Gastroesophageal sphincter (tissue), 4 donors: ENCODE measurements around the gene ABRAXAS1. TPM values are rescaled to one million over a fixed set of nuclear protein-coding genes. Genes with fewer than 3 reads are reported as not detected.
"Not testable (repeated sequence)": the region's sequence is repeated elsewhere in the genome, so short reads cannot be mapped to it uniquely, and the experiment has no call there.

Source experiments
- ATAC-seq: fragments of 150-250 bp; one replicate; pipeline ENCODE4 v1.9.1; 2016; ENCODE audit warnings: mild to moderate bottlenecking, moderate library complexity
- H3K27ac ChIP-seq, 4 donors: fragments of 200-600 bp; sonication (generic) in 3 of 4; 1 replicate in 3 of 4; 2 replicates in 1 of 4; pipeline ENCODE4 v1.5.1; 2016 to 2019
- H3K27me3 ChIP-seq: fragments of 200-600 bp; sonication (generic); one replicate; pipeline ENCODE4 v1.5.1; 2019
- H3K36me3 ChIP-seq, 2 donors: fragments of 200-600 bp; sonication (generic); one replicate each; pipeline ENCODE4 v1.5.1; 2019; ENCODE audit warnings: control low read depth in 1 of 2
- H3K4me1 ChIP-seq, 3 donors: fragments of 200-600 bp; sonication (generic); 1 replicate in 2 of 3; 2 replicates in 1 of 3; pipeline ENCODE4 v1.5.1; 2016 to 2019; ENCODE audit warnings: control low read depth in 2 of 3
- H3K4me3 ChIP-seq, 2 donors: fragments of 200-600 bp; sonication (generic); one replicate each; pipeline ENCODE4 v1.5.1; 2019; ENCODE audit warnings: mild to moderate bottlenecking in 1 of 2, moderate library complexity in 1 of 2
- H3K9me3 ChIP-seq, 3 donors: fragments of 200-600 bp; sonication (generic); one replicate each; pipeline ENCODE4 v1.5.1; 2017 to 2019; ENCODE audit warnings: control low read depth in 2 of 3
- CTCF ChIP-seq, 4 experiments: fragments of 200-600 bp in 2 of 4; fragments of 450-650 bp in 2 of 4; sonication (generic) in 1 of 4; IDR thresholded peaks; one replicate each; pipeline ENCODE4 v1.5.1; 2017 to 2019; ENCODE audit warnings: antibody characterized with exemption in 4 of 4, mild to moderate bottlenecking in 2 of 4, moderate library complexity in 2 of 4
- EP300 ChIP-seq: sonication (generic); formaldehyde crosslinking; IDR thresholded peaks from one replicate; pipeline ENCODE4 v1.6.1; 2017; ENCODE audit warnings: antibody characterized with exemption, mild to moderate bottlenecking
- POLR2A ChIP-seq, 2 donors: fragments of 450-650 bp; IDR thresholded peaks; one replicate each; pipeline ENCODE4 v1.6.1; 2017; ENCODE audit warnings: antibody characterized with exemption in 2 of 2, mild to moderate bottlenecking in 2 of 2, moderate library complexity in 1 of 2
- POLR2AphosphoS5 ChIP-seq: sonication (generic); formaldehyde crosslinking; IDR thresholded peaks from one replicate; pipeline ENCODE4 v1.6.1; 2017; ENCODE audit warnings: antibody characterized with exemption
- WGBS, 2 donors: methylation state at CpG; one replicate each; pipeline ENCODE4 v1.1.5; 2018; ENCODE audit warnings: low coverage in 1 of 2; 5-methylcytosine and 5-hydroxymethylcytosine counted together
- total RNA-seq, 4 donors: library from RNA; depleted of rRNA; stranded (reverse); fragments of >200 nt; gene quantifications; one replicate each; pipeline ENCODE4 v1.1.0, GENCODE V29; 2016

The ABRAXAS1 gene
- total RNA-seq, 4 donors from 2014 or later = 8.3 to 18.4 (median 11.3) TPM

GRCh38 chr4:83509156-83509585 lies 24.3 kb upstream of the ABRAXAS1 start:
- H3K4me3 ChIP-seq, ATAC-seq: not testable (repeated sequence)
- WGBS, 2 donors = 63 to 80% methylated on average over 3 of the region's 3 CpGs

GRCh38 chr4:83504996-83505395 lies 20.1 kb upstream of the ABRAXAS1 start:
- H3K9me3 ChIP-seq = no peaks in the 10 kb centered on the region
- TF ChIP-seq POLR2AphosphoS5 = no peak
- no peak for TF ChIP-seq CTCF (IDR thresholded peaks at IDR 0.05)
- TF ChIP-seq EP300 = no peak
- no peak for TF ChIP-seq POLR2A (IDR thresholded peaks at IDR 0.05)
- H3K4me3 ChIP-seq = no peak overlapping the region
- WGBS, 2 donors = 86 to 93% methylated on average over 7 to 10 of the region's 10 CpGs
- H3K4me1 ChIP-seq = no peaks in the 10 kb centered on the region
- H3K27me3 ChIP-seq = no peaks in the 10 kb centered on the region
- H3K36me3 ChIP-seq = no peaks in the 10 kb centered on the region
- no peak overlapping the region for H3K27ac ChIP-seq
- ATAC-seq = no peak

More at GRCh38 chr4:83509156-83509585, 24.3 kb upstream of the ABRAXAS1 start:
- TF ChIP-seq POLR2AphosphoS5 = peak; percentile 27
- peak; percentile 68 to 83 (median 80) for TF ChIP-seq CTCF (IDR thresholded peaks at IDR 0.05)
- not testable (repeated sequence) for H3K27ac ChIP-seq, H3K9me3 ChIP-seq, H3K36me3 ChIP-seq, H3K27me3 ChIP-seq, H3K4me1 ChIP-seq

- Histone ChIP-seq H3K4me3 (no peak overlapping the region), H3K27ac (no peak overlapping the region), H3K36me3 (no peaks in the 10 kb centered on the region), H3K9me3 (no peaks in the 10 kb centered on the region), H3K27me3 (no peaks in the 10 kb centered on the region), H3K4me1 (no peaks in the 10 kb centered on the region)
- 56 to 100% methylated on average over 2 to 4 of the region's 4 CpGs for WGBS, 2 donors
- no peak for ATAC-seq
- no peak for TF ChIP-seq POLR2AphosphoS5
- TF ChIP-seq CTCF (IDR thresholded peaks at IDR 0.05) = no peak
- no peak for TF ChIP-seq EP300
- no peak for TF ChIP-seq POLR2A (IDR thresholded peaks at IDR 0.05)
Observed at GRCh38 chr4:83504503-83504902, 19.6 kb upstream of the ABRAXAS1 start.

GRCh38 chr4:83503974-83504373 lies 19.1 kb upstream of the ABRAXAS1 start:
- Histone ChIP-seq H3K4me3 (no peak overlapping the region), H3K9me3 (no peaks in the 10 kb centered on the region), H3K27ac (no peak overlapping the region), H3K36me3 (no peaks in the 10 kb centered on the region), H3K4me1 (no peaks in the 10 kb centered on the region), H3K27me3 (no peaks in the 10 kb centered on the region)
- no peak for ATAC-seq
- TF ChIP-seq POLR2A (IDR thresholded peaks at IDR 0.05) = no peak
- TF ChIP-seq POLR2AphosphoS5 = no peak
- no peak for TF ChIP-seq EP300
- TF ChIP-seq CTCF (IDR thresholded peaks at IDR 0.05) = no peak

GRCh38 chr4:83501671-83502070 lies 16.8 kb upstream of the ABRAXAS1 start:
- not testable (repeated sequence) for H3K4me1 ChIP-seq, H3K27me3 ChIP-seq, ATAC-seq, H3K4me3 ChIP-seq, H3K27ac ChIP-seq, H3K9me3 ChIP-seq, H3K36me3 ChIP-seq
- WGBS, 2 donors = 75 to 87% methylated on average over 2 to 3 of the region's 3 CpGs

- Histone ChIP-seq H3K4me1 (no peaks in the 10 kb centered on the region), H3K4me3 (no peak overlapping the region), H3K27me3 (no peaks in the 10 kb centered on the region), H3K9me3 (no peaks in the 10 kb centered on the region), H3K27ac (no peak overlapping the region), H3K36me3 (no peaks in the 10 kb centered on the region)
- WGBS, 2 donors = 83 to 86% methylated on average over 1 of the region's 1 CpG
- no peak for TF ChIP-seq EP300
- no peak for TF ChIP-seq CTCF (IDR thresholded peaks at IDR 0.05)
- TF ChIP-seq POLR2AphosphoS5 = no peak
- no peak for TF ChIP-seq POLR2A (IDR thresholded peaks at IDR 0.05)
- no peak for ATAC-seq
Observed at GRCh38 chr4:83498187-83498586, 13.3 kb upstream of the ABRAXAS1 start.

GRCh38 chr4:83496085-83496917 lies 11.4 kb upstream of the ABRAXAS1 start:
- not testable (repeated sequence) for H3K4me1 ChIP-seq, H3K27me3 ChIP-seq, H3K27ac ChIP-seq, H3K4me3 ChIP-seq, H3K36me3 ChIP-seq, ATAC-seq, H3K9me3 ChIP-seq
- WGBS, 2 donors = 77 to 100% methylated on average over 1 to 5 of the region's 8 CpGs
